B cell (primary cell): ENCODE measurements around the gene RAD51B. TPM values are rescaled to one million over a fixed set of nuclear protein-coding genes. Genes with fewer than 3 reads are reported as not detected.

Experiments
- ATAC-seq: fragments of 200-7000 bp; cut with Tn5 transposase; one replicate; pipeline ENCODE4 v1.10.0; 2021; ENCODE audit warnings: low read depth, mild to moderate bottlenecking, moderate number of reproducible peaks, moderate library complexity
- CTCF ChIA-PET: fragments of 350-600 bp; sonication (Branson Sonifier 250); formaldehyde crosslinking; loops from one replicate; lab custom pipeline; 2021; ENCODE audit warnings: antibody characterized with exemption, inconsistent platforms; lab: Charles Lee
- POLR2A ChIA-PET: fragments of 350-600 bp; sonication (Branson Sonifier 250); formaldehyde crosslinking; loops from one replicate; lab custom pipeline; 2021; ENCODE audit warnings: antibody characterized with exemption; lab: Charles Lee
- DNase-seq: peaks from one replicate; pipeline ENCODE4 v3.0.0; 2013
- H2AFZ ChIP-seq: 2 replicates; pipeline ENCODE4 v1.6.1; 2012; ENCODE audit warnings: mild to moderate bottlenecking, low read depth, low read length; ENCODE audit not compliant: insufficient read depth, poor library complexity, severe bottlenecking
- H3K27ac ChIP-seq, 2 donors: 1 replicate in 1 of 2; 2 replicates in 1 of 2; pipeline ENCODE4 v1.5.1; 2012 to 2013; ENCODE audit warnings: low read length in 2 of 2, mild to moderate bottlenecking in 2 of 2, moderate library complexity in 1 of 2
- H3K27me3 ChIP-seq, 4 experiments: fragments of 200-600 bp in 1 of 4; sonication (generic) in 1 of 4; replicated peaks in 1 of 4; 1 replicate in 2 of 4; 2 replicates in 2 of 4; pipeline versions ENCODE4 v1.6.1 to v1.7.0; 2013 to 2016; ENCODE audit warnings: low read length in 3 of 4, mild to moderate bottlenecking in 2 of 4, mixed read lengths in 1 of 4, moderate library complexity in 1 of 4; ENCODE audit not compliant: insufficient read depth in 4 of 4, control insufficient read depth in 3 of 4; ENCODE audit errors: control extremely low read depth in 1 of 4
- H3K36me3 ChIP-seq, 2 experiments: replicated peaks in 1 of 2; 1 replicate in 1 of 2; 2 replicates in 1 of 2; pipeline versions ENCODE4 v1.6.1 to v1.7.1; 2013; ENCODE audit warnings: low read length in 1 of 2; ENCODE audit not compliant: insufficient read depth in 2 of 2, control insufficient read depth in 1 of 2; ENCODE audit errors: control extremely low read depth in 1 of 2, extremely low read depth in 1 of 2
- H3K4me1 ChIP-seq, 2 donors: fragments of 200-600 bp in 1 of 2; sonication (generic) in 1 of 2; 1 replicate in 1 of 2; 2 replicates in 1 of 2; pipeline versions ENCODE4 v1.5.1 to v1.6.1; 2013 to 2017; ENCODE audit warnings: low read length in 2 of 2; ENCODE audit not compliant: control insufficient read depth in 2 of 2, insufficient read depth in 2 of 2
- H3K4me2 ChIP-seq: replicated peaks from 2 replicates; pipeline ENCODE3; 2012; ENCODE audit warnings: mild to moderate bottlenecking, low read depth, low read length; ENCODE audit not compliant: poor library complexity, severe bottlenecking
- H3K4me3 ChIP-seq, 5 experiments: fragments of 200-600 bp in 1 of 5; sonication (generic) in 1 of 5; 1 replicate in 3 of 5; 2 replicates in 2 of 5; pipeline versions ENCODE4 v1.5.1 to v1.7.0; 2011 to 2016; ENCODE audit warnings: low read length in 4 of 5, mild to moderate bottlenecking in 4 of 5, low read depth in 2 of 5, control low read depth in 1 of 5, moderate library complexity in 1 of 5; ENCODE audit not compliant: insufficient read depth in 1 of 5; ENCODE audit errors: control extremely low read depth in 1 of 5, extremely low read depth in 1 of 5
- H3K79me2 ChIP-seq: fragments of 200-600 bp; sonication (generic); one replicate; pipeline ENCODE4 v1.6.0; 2016; ENCODE audit warnings: low read length; ENCODE audit not compliant: control insufficient read depth, insufficient read depth
- H3K9ac ChIP-seq: fragments of 200-600 bp; sonication (generic); 2 replicates; pipeline ENCODE4 v1.6.1; 2017; ENCODE audit warnings: mild to moderate bottlenecking, low read length, moderate library complexity
- H3K9me3 ChIP-seq, 3 donors: one replicate each; pipeline versions ENCODE4 v1.6.1 to v1.7.1; 2013; ENCODE audit warnings: low read length in 2 of 3; ENCODE audit not compliant: control insufficient read depth in 2 of 3, insufficient read depth in 1 of 3; ENCODE audit errors: control extremely low read depth in 1 of 3
- H4K20me1 ChIP-seq: 2 replicates; pipeline ENCODE4 v1.6.0; 2012; ENCODE audit warnings: mild to moderate bottlenecking, low read length; ENCODE audit not compliant: insufficient read depth, control insufficient read depth, poor library complexity, severe bottlenecking
- H3K27ac Mint-ChIP-seq: one replicate; pipeline ENCODE4 v1.8.0; 2021; ENCODE audit warnings: mixed read lengths
- H3K27me3 Mint-ChIP-seq: one replicate; pipeline ENCODE4 v1.8.0; 2021; ENCODE audit warnings: mixed read lengths
- H3K4me1 Mint-ChIP-seq: one replicate; pipeline ENCODE4 v1.8.0; 2021; ENCODE audit warnings: mixed read lengths
- H3K4me3 Mint-ChIP-seq: one replicate; pipeline ENCODE4 v1.8.0; 2021; ENCODE audit warnings: mixed read lengths
- H3K9me3 Mint-ChIP-seq: one replicate; pipeline ENCODE4 v1.8.0; 2022; ENCODE audit warnings: mixed read lengths; ENCODE audit not compliant: insufficient read depth
- EZH2 ChIP-seq: IDR thresholded peaks from 2 replicates; pipeline ENCODE4 v1.6.1; 2012; ENCODE audit warnings: borderline replicate concordance, low read depth, mild to moderate bottlenecking, moderate library complexity, low read length; ENCODE audit not compliant: insufficient read depth, poor library complexity, severe bottlenecking
- whole genome bisulfite sequencing: methylation state at CpG from one replicate; pipeline ENCODE4 v1.1.5; 2013; ENCODE audit warnings: missing lambda C conversion rate; ENCODE audit not compliant: insufficient coverage; 5-methylcytosine and 5-hydroxymethylcytosine counted together
- intact Hi-C: fragments of 100-400 bp; cut with micrococcal nuclease; formaldehyde crosslinking; loops from one replicate; pipeline ENCODE4 v1.10.0; 2022
- polyA plus RNA-seq: library from polyadenylated mRNA; depleted of rRNA; stranded (reverse); fragments of >200 nt; gene quantifications from 2 replicates; pipeline ENCODE4 v1.2.3, GENCODE V29; 2012
- total RNA-seq, 2 donors: library from RNA; stranded (reverse); fragments of 120-200 nt in 1 of 2; gene quantifications; 1 replicate in 1 of 2; 2 replicates in 1 of 2; pipeline versions ENCODE4 v1.2.3 to v1.2.4, GENCODE V29; 2013 to 2022
- TF ChIP-seq, protein P1 (sequence below): fragments of 200-600 bp; IDR thresholded peaks from one replicate; pipeline ENCODE4 v1.8.0; 2022; ENCODE audit warnings: antibody characterized with exemption, mild to moderate bottlenecking

Gene RAD51B
- total and polyA plus RNA-seq, 2 donors (not counting 1 experiment from before 2014, with no cell fraction given) = 6.5 to 60.6 TPM

DNA sequence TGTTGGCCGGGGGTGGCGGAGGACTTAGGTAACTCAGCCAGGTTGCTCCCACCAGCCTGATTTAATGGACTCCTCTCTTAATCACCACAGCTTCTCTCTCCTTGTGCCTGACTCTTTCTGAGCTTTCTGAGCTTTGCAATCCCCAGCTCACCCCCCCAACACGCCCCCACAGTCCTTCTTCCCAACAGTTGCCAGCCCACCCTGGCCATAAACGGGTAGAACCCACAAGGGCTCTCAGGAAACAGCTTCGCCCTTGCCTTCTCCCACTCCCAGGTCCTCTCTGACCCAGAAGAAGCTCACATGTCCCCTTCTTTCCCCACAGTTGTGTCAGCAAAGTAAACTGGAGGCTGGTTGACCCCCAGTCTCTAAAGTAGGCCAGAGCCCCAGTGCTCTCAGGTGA lies 940.4 kb downstream of the RAD51B start:
- no peak for DNase-seq
- intact Hi-C loops = no loop called here
- H3K27me3 Mint-ChIP-seq = no peaks in the 10 kb centered on the region
- H3K27ac Mint-ChIP-seq = no peak overlapping the region
- no peak overlapping the region for H2AFZ ChIP-seq
- POLR2A ChIA-PET = interaction anchor here (0.5 kb wide), 1 partner anchor 132 kb away, joined by 5 read pairs; no protein-coding TSS in a partner anchor
- H3K4me1 ChIP-seq = peaks cover 27% of the 10 kb centered on the region in 2 donors
- no peaks in the 10 kb centered on the region for H4K20me1 ChIP-seq
- H3K4me3 ChIP-seq = no peak overlapping the region
- H3K4me3 Mint-ChIP-seq = no peak overlapping the region
- ATAC-seq = no peak
- CTCF ChIA-PET = no interaction called here
- H3K4me1 Mint-ChIP-seq = peaks cover 23% of the 10 kb centered on the region
- TF ChIP-seq EZH2 = no peak
- TF ChIP-seq, protein P1, sequence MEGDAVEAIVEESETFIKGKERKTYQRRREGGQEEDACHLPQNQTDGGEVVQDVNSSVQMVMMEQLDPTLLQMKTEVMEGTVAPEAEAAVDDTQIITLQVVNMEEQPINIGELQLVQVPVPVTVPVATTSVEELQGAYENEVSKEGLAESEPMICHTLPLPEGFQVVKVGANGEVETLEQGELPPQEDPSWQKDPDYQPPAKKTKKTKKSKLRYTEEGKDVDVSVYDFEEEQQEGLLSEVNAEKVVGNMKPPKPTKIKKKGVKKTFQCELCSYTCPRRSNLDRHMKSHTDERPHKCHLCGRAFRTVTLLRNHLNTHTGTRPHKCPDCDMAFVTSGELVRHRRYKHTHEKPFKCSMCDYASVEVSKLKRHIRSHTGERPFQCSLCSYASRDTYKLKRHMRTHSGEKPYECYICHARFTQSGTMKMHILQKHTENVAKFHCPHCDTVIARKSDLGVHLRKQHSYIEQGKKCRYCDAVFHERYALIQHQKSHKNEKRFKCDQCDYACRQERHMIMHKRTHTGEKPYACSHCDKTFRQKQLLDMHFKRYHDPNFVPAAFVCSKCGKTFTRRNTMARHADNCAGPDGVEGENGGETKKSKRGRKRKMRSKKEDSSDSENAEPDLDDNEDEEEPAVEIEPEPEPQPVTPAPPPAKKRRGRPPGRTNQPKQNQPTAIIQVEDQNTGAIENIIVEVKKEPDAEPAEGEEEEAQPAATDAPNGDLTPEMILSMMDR = no peak
- no peak overlapping the region for H3K4me2 ChIP-seq
- no peaks in the 10 kb centered on the region for H3K79me2 ChIP-seq
- WGBS = 82% methylated on average over 5 of the region's 5 CpGs
- H3K27me3 ChIP-seq = no peaks in the 10 kb centered on the region
- H3K36me3 ChIP-seq = no peaks in the 10 kb centered on the region
- no peaks in the 10 kb centered on the region for H3K9me3 ChIP-seq
- no peak overlapping the region for H3K9ac ChIP-seq
- H3K27ac ChIP-seq = no peak overlapping the region
- H3K9me3 Mint-ChIP-seq = no peaks in the 10 kb centered on the region

DNA sequence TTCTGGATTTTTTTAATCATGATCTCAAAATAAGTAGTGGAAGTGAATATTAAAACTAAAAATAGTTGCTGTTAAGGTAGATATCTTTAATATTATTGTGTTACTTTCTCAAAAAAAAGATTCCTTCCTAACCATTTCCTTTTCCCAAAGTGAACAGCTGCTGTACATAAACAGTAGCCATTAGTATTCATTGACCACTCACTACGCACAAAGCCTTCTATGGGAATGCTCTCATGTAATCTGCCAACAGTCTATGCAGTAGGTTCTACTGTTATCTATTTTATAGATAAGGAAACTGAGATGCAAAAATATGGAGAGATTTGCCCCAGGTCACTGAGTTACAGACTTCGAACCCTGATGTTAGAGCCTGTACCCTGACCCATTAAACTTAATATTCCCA lies 941.2 kb downstream of the RAD51B start:
- Histone ChIP-seq H3K4me2 (no peak overlapping the region), H3K36me3 (no peaks in the 10 kb centered on the region), H3K9ac (no peak overlapping the region), H3K4me3 (no peak overlapping the region), H3K4me1 (peaks cover 22 to 25% of the 10 kb centered on the region in 2 donors), H3K27ac (no peak overlapping the region), H3K79me2 (no peaks in the 10 kb centered on the region), H2AFZ (no peak overlapping the region), H3K27me3 (no peaks in the 10 kb centered on the region), H4K20me1 (no peaks in the 10 kb centered on the region), H3K9me3 (no peaks in the 10 kb centered on the region)
- Mint-ChIP-seq H3K27me3 (no peaks in the 10 kb centered on the region), H3K9me3 (no peaks in the 10 kb centered on the region), H3K4me1 (peaks cover 20% of the 10 kb centered on the region), H3K4me3 (no peak overlapping the region), H3K27ac (no peak overlapping the region)
- intact Hi-C loops = no loop called here
- CTCF ChIA-PET = no interaction called here
- no CpG with 5 or more reads among the region's 2 CpGs for WGBS
- no peak for TF ChIP-seq EZH2
- TF ChIP-seq, protein P1 = no peak
- ATAC-seq (no peak), DNase-seq (no peak)
- POLR2A ChIA-PET = interaction anchor here (1.2 kb wide), 1 partner anchor 28 kb away, joined by 4 read pairs; no protein-coding TSS in a partner anchor
